Endothelial cell (in vitro differentiated cells): ENCODE results near the gene MUS81. TPM values are rescaled to one million over a fixed set of nuclear protein-coding genes. Genes with fewer than 3 reads are reported as not detected.

ENCODE experiments used
- DNase-seq: peaks from one replicate; pipeline ENCODE4 v3.0.0; 2021; ENCODE audit warnings: low spot score
- H3K27ac Mint-ChIP-seq: one replicate; pipeline ENCODE4 v1.8.0; 2021; ENCODE audit warnings: mixed read lengths, inconsistent platforms; ENCODE audit not compliant: unreplicated experiment
- H3K27me3 Mint-ChIP-seq: one replicate; pipeline ENCODE4 v1.8.0; 2021; ENCODE audit warnings: mild to moderate bottlenecking, moderate library complexity, mixed read lengths, inconsistent platforms; ENCODE audit not compliant: unreplicated experiment
- H3K36me3 Mint-ChIP-seq: one replicate; pipeline ENCODE4 v1.8.0; 2021; ENCODE audit warnings: mild to moderate bottlenecking, low read depth, mixed read lengths, inconsistent platforms; ENCODE audit not compliant: unreplicated experiment
- H3K4me1 Mint-ChIP-seq: one replicate; pipeline ENCODE4 v1.8.0; 2021; ENCODE audit warnings: mild to moderate bottlenecking, mixed read lengths, inconsistent platforms; ENCODE audit not compliant: unreplicated experiment
- H3K4me3 Mint-ChIP-seq: one replicate; pipeline ENCODE4 v1.8.0; 2021; ENCODE audit warnings: mild to moderate bottlenecking, mixed read lengths, inconsistent platforms; ENCODE audit not compliant: unreplicated experiment
- H3K9me3 Mint-ChIP-seq: one replicate; pipeline ENCODE4 v1.8.0; 2021; ENCODE audit warnings: mixed read lengths, inconsistent platforms; ENCODE audit not compliant: unreplicated experiment
- total RNA-seq: library from RNA; stranded (reverse); fragmentation: NEBNext Ultra II Directional; extraction: Animal tissue kit (Norgen Biotek cat#: 25700); gene quantifications from one replicate; pipeline ENCODE4 v1.2.1, GENCODE V29; 2021; ENCODE audit not compliant: unreplicated experiment
- TF ChIP-seq, protein P1 (sequence below): fragments of 200-600 bp; sonication (generic); IDR thresholded peaks from one replicate; pipeline ENCODE4 v1.5.0; 2021; ENCODE audit warnings: antibody characterized with exemption; ENCODE audit not compliant: unreplicated experiment

Gene MUS81
- total RNA-seq, 1 donor from 2014 or later, result 73.8 TPM

DNA sequence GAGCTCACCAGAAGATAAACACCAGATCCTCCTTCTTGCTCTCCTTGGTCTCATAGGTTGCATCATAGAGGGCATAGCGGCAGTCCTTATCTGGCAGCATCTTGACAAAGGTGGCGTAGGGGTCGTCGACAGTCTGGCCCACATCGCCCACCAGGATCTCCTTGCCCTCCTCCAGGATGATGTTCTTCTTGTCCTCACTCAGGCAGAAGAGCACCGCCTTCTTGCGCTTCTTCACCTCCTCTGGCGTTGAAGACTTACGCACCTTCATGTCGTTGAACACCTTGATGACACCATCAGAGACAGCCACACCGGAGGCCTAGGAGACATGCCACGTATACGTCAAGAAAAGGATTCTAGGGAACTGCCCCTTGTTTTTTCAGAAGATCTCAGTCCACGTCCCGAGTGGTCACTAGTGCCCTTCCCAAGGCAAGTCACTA is 4.3 kb upstream of the MUS81 start:
- Mint-ChIP-seq H3K4me3 (peak overlapping the region; percentile 97), H3K27ac (peak overlapping the region; percentile 92), H3K9me3 (no peaks in the 10 kb centered on the region), H3K36me3 (peaks cover 47% of the 10 kb centered on the region), H3K27me3 (peaks cover 48% of the 10 kb centered on the region), H3K4me1 (peaks cover 46% of the 10 kb centered on the region)
- TF ChIP-seq, protein P1, sequence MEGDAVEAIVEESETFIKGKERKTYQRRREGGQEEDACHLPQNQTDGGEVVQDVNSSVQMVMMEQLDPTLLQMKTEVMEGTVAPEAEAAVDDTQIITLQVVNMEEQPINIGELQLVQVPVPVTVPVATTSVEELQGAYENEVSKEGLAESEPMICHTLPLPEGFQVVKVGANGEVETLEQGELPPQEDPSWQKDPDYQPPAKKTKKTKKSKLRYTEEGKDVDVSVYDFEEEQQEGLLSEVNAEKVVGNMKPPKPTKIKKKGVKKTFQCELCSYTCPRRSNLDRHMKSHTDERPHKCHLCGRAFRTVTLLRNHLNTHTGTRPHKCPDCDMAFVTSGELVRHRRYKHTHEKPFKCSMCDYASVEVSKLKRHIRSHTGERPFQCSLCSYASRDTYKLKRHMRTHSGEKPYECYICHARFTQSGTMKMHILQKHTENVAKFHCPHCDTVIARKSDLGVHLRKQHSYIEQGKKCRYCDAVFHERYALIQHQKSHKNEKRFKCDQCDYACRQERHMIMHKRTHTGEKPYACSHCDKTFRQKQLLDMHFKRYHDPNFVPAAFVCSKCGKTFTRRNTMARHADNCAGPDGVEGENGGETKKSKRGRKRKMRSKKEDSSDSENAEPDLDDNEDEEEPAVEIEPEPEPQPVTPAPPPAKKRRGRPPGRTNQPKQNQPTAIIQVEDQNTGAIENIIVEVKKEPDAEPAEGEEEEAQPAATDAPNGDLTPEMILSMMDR, result no peak
- DNase-seq, result peak; percentile 1

DNA sequence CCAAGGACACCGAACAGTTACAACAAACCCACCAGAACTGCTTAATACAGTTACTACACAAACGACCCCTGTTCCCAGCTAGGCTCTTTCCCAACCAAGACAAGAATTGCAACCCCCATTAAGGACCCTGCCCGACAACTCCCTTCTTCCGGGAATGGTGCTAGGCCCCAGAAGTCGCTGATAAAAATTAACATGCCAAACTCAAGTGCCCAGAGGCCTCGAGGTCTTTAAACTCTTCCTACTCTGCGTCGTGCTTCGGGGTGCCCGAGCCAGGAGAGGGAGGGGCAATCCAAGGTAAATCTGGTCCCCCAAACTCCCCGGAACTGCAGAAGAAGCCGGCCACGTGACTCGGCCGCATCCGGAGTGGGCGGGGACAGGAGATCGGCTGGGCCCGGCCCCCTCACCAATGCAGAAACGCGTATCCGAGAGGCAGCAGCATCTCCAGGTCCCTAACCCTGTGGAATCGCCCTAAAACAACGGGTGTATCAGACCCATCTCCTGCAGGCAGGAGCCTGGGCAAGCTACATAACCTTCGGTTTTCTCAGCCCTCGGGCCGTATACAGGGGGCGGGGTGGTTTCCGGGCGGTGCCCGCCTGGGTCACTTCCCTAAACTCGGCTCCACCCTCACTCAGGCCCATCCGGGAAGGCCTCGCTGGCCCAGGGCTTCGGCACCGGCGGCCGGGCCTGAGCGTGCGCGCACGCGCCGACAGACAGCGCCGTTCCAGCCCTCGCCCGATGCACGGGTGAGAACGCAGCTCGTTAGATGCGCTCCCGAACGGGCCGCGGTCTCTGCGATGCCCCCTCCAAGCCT is 3.3 kb upstream of the MUS81 start:
- peaks cover 47% of the 10 kb centered on the region for H3K27me3 Mint-ChIP-seq
- peak overlapping the region; percentile 92 for H3K27ac Mint-ChIP-seq
- DNase-seq, result peak; percentile 72
- peak overlapping the region; percentile 97 for H3K4me3 Mint-ChIP-seq
- TF ChIP-seq, protein P1, result no peak
- H3K36me3 Mint-ChIP-seq, result peaks cover 49% of the 10 kb centered on the region
- peaks cover 52% of the 10 kb centered on the region for H3K4me1 Mint-ChIP-seq
- H3K9me3 Mint-ChIP-seq, result no peaks in the 10 kb centered on the region

DNA sequence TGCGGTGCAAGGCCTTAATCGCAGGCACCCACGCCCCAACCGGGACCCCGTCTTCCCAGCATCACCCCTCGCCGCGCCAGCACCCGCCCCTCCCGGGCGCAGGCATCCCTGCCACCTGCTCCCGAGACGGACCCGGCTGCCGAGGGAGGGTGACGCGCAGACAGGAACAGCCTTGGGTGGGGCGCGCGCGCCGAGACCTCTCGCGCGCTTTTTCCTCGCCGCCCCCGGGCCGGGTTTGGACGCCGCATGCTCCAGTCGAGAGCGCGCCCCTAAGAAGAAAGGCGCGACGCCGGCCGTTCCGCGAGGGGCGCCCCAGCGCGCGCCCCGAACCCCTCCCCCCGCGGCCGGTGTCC is 2.8 kb upstream of the MUS81 start:
- H3K4me1 Mint-ChIP-seq, result peaks cover 51% of the 10 kb centered on the region
- H3K4me3 Mint-ChIP-seq, result peak overlapping the region; percentile 97
- TF ChIP-seq, protein P1, result no peak
- H3K36me3 Mint-ChIP-seq, result peaks cover 46% of the 10 kb centered on the region
- H3K9me3 Mint-ChIP-seq, result no peaks in the 10 kb centered on the region
- H3K27me3 Mint-ChIP-seq, result peaks cover 43% of the 10 kb centered on the region
- no peak for DNase-seq
- H3K27ac Mint-ChIP-seq, result no peak overlapping the region

DNA sequence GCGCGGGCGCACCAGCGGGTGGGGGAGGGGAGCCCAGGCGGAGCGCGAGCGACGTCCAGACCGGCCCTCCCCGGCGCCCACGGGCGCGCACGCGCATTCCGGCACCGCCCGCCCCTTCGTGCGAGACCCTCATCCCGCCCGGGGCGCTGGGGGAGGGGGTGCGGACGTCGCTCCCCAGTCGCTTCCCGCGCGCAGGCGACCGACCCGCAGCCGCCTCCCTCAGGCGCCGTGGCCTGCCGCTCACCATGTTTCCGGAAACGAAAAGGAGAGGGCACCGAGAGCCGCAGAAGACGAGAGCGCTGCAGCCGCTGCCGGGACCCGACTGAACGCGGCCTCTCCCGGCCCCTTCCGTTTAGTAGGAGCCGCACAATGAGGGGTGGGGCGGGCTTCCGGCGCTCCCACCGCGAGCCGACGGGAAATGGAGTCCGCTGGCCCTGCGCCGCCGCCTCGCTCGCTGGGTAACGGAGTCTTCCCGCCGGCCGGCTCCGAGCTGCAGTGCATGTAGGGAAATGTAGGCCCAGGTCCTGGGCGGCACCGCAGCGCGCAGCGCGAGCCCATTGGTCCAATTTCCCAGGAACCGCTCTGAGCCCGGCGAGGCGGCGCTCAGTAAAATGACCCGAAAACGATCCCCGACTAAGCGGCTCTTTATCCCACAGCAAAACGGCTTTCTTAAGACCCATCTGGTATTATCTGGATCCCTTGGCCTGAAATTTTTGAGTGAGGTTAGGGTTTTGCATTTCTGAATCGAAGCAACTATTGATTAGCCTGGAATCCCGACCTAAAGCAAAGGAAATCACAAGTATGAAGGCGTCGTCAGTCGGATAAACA is 2.2 kb upstream of the MUS81 start, which contains the start of gene CFL1:
Gene CFL1 (minus strand): TSS at position 328 of the 828 bp plus-strand sequence. CDS start 81 bp downstream, at position 247.
- peaks cover 55% of the 10 kb centered on the region for H3K4me1 Mint-ChIP-seq
- no peaks in the 10 kb centered on the region for H3K9me3 Mint-ChIP-seq
- peak within 1 kb of the TSS; percentile 97 for H3K27ac Mint-ChIP-seq
- peak within 1 kb of the TSS; percentile 97 for H3K4me3 Mint-ChIP-seq
- peaks cover 50% of the 10 kb centered on the region for H3K36me3 Mint-ChIP-seq
- TF ChIP-seq, protein P1, result no peak
- DNase-seq, result peak; percentile 98
- H3K27me3 Mint-ChIP-seq, result peaks cover 45% of the 10 kb centered on the region
